HG03342 (cell line): Measurements from ENCODE around the gene ZNHIT6.
"Not testable (repeated sequence)": the region's sequence is repeated elsewhere in the genome, so short reads cannot be mapped to it uniquely, and the experiment has no call there.

Experiments
- ATAC-seq: cut with Tn5 transposase; IDR thresholded peaks from one replicate; pipeline ENCODE4 v1.9.1; 2021; ENCODE audit warnings: mild to moderate bottlenecking, moderate library complexity; ENCODE audit not compliant: unreplicated experiment

The ZNHIT6 gene

DNA sequence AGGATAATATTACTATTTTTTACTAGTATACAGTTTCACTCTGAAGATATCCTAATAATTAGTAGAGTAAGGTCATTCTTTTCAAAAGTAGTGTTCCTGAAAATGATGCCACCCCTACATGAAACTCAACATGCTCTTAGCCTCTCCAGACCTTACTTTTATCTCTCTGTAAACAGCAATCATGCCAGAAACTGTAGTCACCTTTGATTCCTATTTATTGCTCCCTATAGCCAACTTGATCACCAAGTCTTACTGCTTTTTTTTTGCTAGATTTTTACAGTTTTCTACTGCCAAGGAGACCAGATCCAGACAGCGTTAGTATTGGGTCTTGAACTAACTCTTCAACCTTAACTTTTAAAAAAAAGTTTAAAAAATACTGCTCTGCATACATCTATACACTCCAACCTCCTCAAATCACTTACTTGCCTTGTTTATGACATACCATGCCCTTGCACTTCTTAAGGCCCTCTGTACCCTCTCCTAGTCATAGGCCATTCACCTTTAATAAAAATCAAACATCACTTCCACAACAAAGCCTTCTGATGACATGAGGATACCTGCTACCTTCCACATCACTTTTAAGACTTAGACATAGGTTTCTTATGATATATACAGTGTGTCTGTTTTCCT lies 36.1 kb downstream of the ZNHIT6 start:
- ATAC-seq = no peak

DNA sequence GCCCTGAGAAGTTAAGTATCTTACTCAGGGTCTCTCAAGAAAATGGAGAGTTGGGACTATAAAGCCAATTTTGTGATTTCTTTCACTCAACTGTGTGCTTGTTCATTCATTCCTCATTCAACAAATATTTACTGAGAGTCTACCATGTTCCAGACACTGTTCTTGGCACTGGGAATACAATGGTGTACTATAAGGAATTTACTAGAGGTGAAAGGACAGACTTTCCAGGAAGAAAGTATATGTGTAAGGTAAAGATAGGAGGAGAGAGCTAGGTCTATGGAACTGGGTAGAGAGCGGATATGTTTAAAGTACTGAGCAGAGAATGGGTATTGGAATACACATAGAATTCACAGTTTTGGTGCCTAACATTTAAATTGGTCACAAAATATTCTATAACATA lies 42.3 kb downstream of the ZNHIT6 start:
- ATAC-seq = no peak

DNA sequence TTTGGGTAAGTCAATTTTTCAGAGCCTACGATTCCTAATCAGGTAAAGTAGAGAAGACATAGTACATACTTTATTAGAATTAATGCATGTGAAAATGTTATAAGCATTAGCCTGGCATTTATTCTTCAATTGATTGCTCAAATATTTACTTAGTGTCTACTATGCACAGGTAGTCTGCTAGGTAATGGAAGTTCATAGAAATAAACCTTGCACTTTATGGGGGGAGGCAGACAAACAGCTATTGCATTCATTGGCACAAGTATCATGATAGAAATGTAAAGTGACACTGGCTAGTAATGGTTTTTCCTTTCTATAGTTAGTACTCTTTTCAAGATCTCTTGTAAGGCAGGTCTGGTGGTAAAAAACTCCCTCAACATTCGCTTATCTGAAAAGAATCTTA lies 44.9 kb downstream of the ZNHIT6 start:
- ATAC-seq = no peak

DNA sequence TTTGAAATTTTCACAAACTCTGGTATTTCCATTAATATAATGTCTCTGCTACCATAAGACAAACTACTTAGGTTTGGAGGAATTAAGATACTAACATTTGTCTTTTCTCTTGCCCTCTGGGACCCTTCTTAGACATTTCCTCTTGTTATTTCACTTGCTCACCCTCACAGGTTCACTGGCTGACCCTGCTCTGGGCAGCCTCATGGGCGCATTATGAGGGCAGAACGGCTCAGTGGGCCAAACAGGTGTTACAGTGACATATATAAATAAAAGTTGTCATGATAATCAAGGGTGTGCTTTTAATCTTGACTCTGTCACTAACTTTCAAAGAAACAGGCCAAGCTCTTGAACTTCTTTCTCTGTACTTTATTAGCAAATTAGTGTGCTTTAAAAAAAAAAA lies 46.5 kb downstream of the ZNHIT6 start:
- ATAC-seq = no peak

DNA sequence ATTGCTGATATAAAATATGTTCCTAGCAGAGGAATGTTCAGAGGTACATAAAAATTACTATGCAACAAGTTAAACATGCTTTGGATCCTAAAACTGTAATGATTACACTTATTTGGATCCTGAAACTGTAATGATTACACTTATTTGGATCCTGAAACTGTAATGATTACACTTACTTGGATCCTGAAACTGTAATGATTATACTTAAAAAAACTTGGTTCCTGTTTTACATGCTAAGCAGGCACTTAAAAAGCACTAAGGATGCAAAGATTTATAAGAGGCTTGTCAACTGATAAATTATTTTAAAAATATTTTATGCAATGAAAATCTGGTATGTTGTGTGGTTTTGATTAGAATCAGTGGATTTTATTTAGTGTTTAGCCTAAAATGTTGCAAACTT lies 47.7 kb downstream of the ZNHIT6 start:
- no peak for ATAC-seq

DNA sequence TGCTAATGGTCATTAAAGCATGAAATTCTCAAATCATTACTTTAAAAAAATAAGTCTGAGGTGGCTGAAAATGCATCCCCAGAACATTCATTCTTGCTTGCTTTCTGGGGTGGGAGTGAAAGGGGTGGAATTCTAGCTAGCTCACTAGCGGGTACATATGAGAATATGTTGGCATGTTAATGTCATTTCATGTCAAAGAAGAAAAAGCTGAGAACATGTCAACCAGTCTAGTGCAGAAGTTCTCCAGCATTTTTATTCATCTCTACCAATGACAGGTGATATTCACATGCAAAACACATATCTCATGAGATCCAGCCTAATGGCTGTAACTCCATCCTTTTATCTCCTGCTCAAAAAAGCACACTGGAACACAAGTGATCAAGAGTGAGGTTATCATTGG lies 49.1 kb downstream of the ZNHIT6 start:
- no peak for ATAC-seq

DNA sequence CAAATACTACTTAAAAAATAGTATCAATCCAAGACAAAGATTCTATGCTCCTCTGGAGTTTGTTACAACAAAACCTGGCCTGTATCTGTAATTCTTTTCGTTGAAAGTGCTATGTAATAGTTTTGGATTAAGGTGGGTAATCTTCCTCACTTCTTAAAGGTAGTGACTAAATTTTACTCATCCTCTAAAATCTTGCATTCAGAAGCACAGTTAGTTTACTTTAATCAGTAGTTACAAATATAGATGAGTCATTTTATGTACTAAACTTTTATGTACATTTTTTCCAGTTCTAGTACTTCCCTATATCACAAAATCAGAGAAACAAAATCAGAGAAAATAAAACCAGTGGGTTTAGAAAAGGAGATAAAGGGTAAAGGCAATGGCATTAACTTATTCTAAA lies 51.3 kb downstream of the ZNHIT6 start:
- no peak for ATAC-seq

DNA sequence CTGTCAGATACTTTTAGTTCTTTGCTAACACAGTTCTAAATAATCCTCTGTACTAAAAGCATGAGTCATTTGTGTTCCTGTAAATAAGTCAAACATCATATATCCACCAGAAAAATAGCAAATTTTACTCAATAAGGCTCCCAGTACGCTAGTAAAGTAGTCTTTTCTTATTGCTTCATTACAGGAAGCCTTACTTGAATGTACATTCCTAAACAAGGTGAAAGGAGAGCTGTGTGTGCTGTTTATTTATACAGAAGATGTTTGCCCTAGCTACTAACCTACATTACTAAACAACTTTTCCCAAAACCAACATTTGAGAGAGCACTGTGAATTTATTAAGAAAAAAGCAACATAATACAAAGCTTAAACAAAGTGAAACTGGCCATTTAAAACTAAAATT lies 52.0 kb downstream of the ZNHIT6 start:
- no peak for ATAC-seq

DNA sequence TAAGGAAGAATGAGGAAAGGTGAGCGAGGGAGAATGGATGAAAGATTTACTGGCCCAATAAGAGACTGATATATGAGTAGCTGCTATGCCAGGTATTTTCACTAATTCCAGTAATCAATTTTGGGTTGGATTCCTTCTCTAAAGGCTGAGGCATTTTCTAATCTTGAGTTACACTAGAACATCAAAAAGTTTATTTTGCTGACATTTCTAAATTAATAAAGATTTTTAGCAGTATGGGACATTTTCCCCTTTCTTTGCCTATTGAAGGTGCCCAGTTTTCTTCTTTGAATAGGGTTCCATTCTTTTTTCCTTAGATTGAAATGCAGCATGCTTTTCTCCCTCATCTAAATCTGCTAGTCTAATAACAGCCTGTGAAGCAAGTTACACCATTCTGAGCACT lies 52.9 kb downstream of the ZNHIT6 start:
- ATAC-seq = no peak

DNA sequence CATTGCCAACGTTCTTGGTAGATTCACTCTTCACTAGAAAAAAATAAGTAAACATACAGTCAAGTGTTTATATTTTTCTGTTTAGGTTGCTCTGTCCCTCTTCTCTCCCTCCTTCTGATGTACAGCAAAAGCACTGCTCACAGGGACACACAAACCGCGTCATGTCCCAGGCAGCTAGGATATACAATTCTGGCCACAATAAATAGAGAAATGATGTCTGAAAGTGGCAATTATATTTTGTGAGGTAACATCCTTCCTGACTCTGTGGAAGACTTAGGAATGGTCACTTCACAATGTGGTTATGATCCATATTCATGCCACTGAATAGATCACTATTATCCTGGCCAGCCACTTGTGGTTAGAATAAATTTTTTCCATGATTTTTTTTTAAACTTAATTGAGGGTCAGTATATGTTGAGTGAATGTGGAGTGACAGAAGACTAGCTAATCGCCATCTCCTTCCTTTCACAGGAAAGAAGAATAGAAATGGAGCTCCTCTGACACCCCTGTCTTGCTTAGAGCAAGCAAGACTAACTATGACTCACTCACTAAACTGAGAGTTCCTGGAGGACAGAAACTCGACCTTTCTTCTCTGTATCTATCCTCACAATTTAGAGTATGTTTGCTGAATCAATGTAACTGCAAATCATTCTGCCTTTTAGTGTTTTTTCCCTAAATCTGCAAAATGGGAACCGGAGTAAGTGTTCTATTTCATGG lies 54.0 kb downstream of the ZNHIT6 start:
- no peak for ATAC-seq

DNA sequence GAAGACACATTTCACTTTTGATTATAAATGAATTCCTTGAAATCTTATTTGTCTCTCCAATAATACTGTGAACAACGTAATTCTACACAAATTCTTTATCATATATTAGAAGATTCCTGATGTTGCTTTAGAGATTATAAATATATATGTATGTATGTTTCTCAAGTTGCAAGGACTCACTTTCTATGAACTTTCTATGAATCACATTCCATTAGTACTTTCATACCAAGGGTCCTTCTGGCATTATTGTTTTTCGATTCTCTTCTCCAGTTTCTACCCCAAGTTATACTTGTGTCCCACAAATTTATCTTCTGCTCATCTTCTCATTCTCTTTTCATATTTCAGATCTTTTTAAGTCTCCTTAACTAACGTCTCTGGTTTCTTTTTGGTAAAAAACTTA lies 55.9 kb downstream of the ZNHIT6 start:
- ATAC-seq = no peak

DNA sequence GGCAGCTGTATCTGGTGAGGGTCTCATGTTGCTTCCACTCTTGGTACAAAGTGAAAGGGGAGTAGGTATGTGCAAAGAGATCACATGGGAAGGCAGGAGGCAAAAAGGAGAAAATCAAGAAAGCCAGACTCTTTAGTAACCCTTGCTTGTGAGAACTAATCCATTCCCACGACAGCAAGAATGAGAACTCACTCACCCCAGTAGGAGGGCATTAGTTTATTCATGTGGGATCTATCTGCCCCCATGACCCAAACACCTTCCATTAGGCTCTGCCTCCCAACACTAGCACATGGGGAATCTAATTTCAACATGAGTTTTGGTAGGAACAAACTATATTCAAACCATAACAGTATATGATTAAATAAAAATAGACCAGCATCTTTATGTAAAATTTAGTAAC lies 57.6 kb downstream of the ZNHIT6 start:
- ATAC-seq = no peak

DNA sequence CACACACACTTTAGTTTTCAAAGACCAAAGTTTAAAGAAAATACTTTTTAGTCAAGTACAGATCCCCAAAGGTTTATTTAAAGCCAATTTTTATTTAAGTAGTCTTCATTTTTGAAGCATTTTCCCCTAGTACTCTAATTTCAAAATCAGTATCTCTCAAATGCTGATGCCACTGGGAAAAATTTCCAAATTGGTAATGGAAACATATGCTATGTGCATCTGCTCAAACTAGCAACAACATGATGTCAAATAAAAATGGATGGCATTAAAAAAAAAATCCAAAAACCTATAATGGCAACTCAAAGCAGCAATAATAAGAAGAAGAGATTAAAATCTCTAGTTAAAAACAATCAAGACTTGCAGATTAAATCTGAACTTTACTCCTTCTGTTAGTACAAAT lies 58.6 kb downstream of the ZNHIT6 start:
- ATAC-seq = no peak

DNA sequence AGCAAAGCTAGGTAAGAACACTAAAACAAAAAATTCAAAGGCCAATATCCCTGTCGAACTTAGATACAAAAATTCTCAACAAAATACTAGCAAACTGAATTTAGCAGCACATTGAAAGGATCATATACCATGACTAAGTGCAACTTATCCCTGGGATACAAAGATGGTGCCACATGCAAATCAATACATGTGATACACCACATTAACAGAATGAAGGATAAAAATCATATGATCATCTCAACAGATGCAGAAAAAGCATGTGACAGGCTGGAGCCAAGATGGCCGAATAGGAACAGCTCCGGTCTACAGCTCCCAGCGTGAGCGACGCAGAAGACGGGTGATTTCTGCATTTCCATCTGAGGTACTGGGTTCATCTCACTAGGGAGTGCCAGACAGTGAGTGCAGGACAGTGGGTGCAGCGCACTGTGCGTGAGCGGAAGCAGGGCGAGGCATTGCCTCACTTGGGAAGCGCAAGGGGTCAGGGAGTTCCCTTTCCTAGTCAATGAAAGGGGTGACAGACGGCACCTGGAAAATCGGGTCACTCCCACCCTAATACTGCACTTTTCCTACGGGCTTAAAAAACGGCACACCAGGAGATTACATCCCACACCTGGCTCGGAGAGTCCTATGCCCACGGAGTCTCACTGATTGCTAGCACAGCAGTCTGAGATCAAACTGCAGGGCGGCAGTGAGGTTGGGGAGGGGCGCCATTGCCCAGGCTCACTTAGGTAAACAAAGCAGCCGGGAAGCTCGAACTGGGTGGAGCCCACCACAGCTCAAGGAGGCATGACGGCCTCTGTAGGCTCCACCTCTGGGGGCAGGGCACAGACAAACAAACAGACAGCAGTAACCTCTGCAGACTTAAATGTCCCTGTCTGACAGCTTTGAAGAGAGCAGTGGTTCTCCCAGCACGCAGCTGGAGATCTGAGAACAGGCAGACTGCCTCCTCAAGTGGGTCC lies 66.4 kb downstream of the ZNHIT6 start:
- ATAC-seq = not testable (repeated sequence)

DNA sequence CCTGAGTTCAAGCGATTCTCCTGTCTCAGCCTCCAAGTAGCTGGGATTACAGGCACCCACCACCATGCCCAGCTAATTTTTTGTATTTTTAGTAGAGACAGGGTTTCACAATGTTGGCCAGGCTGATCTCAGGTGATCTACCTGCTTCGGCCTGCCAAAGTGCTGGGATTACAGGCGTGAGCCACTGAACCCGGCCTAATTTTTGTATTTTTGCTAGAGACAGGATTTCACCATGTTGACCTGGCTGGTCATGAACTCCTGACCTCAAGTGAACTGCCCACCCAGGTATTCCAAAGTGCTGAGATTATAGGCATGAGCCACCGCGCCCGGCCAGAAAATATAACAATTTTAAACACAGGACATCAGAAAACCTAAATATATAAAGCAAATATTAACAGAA lies 68.3 kb downstream of the ZNHIT6 start:
- not testable (repeated sequence) for ATAC-seq

DNA sequence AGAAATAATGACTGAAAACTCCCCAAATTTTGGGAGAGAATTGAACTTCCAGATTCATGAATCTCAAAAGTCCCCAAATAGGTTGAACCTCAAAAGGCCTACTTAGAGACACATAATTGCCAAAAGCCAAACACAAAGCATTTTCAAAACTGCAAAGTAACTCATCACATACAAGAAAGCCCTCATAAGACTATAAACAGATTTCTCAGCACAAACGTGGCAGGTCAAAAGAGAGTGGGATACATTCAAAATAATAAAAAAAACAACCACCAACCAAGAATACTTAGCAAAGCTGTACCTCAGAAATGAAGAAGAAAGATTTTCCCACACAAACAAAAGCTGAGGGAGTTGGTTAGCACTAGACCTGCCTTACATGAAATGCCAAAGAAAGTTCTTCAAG lies 69.8 kb downstream of the ZNHIT6 start:
- ATAC-seq = no peak

DNA sequence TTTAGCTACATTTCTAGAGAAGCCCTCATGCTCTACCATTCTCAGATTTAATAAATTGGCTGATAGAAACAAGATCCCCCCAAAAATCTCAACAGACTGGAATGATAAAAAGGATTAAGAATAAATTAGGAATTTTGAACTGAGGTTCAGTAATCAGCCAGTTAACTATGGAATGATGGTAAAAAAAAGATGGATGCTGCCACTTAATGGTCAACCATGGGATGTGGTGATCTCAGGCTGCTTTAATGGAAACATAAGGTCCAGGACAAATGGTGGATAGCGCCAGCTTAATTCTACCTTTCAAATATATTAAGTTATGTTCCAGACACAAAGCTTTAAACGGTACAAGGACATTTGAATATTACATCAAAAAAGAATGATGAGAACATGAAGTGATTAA lies 77.7 kb downstream of the ZNHIT6 start:
- no peak for ATAC-seq

DNA sequence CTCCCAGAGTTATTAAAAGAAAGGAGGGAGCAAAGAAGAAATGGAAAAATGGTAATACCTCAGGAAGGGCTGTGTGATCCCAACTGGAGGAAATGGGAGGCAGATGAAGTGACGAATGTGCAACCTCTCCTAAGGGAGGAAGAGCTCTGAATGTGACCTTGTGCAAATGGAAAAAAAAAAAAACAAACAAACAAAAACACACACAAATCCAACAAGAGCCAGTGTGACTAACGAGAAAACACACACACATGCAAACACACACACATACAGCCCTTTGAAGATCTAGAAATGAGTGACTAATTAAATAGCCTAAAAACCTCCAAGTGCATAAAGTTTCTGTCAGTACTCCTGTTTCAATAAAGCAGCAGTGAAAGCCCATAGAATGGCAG lies 78.7 kb downstream of the ZNHIT6 start:
- ATAC-seq = no peak

DNA sequence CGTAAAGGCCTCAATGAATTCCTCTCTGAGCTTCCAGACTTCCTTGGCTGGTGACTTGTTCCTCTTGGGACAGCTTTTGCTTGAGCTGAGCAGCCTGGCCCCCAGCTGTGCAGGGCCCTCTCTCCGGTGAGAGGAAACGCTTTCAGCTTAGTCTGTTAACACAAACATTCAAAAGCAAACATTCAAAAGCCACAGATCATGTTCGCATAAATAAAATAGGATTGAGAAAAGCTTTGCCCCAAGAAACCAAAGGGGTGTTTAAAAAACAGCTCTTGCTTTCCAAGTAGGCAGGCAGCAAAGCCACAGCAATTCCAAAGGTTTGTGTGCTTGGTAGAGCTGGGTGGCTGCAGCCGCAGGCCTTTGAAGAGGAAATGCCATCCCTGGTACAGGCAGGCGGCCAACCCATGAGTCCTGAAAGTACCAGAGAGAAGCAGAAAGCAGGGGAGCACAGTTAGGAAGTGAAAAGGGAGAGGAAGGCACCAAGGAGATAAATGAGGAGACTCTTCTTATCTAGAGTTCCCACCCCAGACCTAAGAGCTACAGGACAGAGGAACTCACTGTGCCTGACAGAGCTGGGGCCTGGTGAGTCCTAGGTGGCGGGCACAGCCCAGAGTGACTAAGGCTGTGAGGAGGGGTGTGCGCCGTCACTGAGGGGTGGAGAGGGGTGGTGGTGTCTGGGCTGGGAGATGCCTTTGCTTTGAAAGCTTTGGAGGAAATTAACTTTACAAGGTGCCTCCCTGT lies 79.3 kb downstream of the ZNHIT6 start:
- no peak for ATAC-seq

DNA sequence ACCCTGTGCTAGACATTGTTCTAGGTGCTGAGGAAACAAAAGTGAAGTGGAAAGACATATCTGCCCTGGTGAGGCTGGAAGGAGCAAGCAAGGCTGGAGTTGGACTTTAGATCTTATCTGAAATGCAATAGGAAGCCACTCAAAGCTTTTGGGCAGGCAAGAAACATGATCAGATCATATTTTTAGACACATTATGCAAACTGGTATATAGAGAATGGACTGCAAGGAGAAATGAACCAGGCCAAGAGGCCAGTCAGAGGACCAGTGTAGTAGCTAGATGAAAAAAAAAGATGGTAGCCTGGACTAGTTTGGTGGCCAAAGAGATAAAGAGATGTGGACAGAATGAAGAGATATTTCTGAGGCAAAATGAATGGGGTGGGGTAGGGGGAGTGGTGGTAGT lies 81.4 kb downstream of the ZNHIT6 start:
- ATAC-seq = no peak

DNA sequence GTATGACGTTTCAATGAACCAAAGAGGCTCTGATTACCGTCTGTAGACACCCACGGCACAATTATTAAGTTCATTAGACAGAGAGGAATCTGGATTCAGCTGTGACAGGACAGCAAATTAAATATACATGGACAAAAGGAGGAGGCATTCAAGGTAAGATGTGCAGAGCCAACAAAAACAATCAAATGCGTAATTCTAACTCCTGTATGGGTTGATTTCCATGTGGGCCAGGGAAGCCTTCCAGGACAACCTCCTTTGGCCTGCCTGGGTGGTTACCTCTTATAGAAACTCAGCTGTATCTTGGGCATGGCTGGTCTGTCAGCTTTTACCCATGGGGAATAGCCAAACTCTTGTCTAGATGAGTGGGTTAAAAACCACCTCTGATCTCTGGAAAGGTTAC lies 83.9 kb downstream of the ZNHIT6 start:
- no peak for ATAC-seq
